Measurements from ENCODE around the gene MAPK12. TPM values are rescaled to one million over a fixed set of nuclear protein-coding genes. Genes with fewer than 3 reads are reported as not detected.
"Not testable (repeated sequence)": the region's sequence is repeated elsewhere in the genome, so short reads cannot be mapped to it uniquely, and the experiment has no call there.

Gene MAPK12
- total RNA-seq, 4 donors from 2014 or later: 1.2 to 37.1 (median 5.4) TPM

DNA sequence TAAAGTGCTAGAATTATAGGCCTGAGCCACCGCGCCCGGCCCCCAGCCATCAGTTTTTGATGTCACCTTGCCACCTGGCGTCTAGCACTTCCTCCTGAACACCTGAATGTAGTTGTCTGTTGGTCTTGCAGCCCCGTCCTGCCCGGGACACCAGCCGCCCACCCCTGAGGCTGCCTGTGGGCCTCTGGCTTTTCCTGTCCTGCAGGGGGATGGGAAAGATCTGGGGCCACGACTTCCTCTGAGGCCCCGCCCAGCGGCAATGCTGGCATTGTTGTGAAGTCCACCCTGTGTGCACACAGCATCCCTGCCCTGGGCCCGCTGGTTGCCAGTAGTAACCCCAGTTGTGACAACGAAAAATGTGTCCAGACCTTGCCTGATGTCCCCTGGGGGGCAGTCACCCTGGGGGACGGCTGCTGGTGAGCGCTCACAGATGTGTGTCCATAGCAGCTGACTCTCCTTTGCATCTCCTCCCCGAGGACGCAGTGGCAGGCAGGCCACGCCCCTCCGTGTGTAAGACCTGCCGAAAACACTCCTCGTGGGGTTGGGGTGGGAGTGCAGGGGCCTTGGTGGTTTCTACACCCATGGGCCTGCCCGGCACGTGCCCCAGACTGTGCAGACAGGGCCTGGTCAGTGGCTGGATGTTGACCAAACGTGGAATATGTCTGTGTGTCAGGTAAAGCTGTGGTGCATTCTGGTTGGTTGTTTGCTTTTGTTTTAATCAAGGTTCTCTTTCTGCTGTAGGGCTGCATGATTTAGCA lies 53.9 kb downstream of the MAPK12 start:
- Histone ChIP-seq H3K4me1 (peaks cover 0 to 10% (median under 1%) of the 10 kb centered on the region in 4 donors), H3K4me3 (no peak overlapping the region), H3K27ac (peak overlapping the region in 1 of 4 donors; percentile 19), H3K27me3 (no peaks in the 10 kb centered on the region), H3K36me3 (peaks cover 0 to 54% (median 0%) of the 10 kb centered on the region in 3 donors), H3K9me3 (no peaks in the 10 kb centered on the region)
- no peak for DNase-seq
- TF ChIP-seq POLR2A (IDR thresholded peaks at IDR 0.05): no peak
- no peak for TF ChIP-seq CTCF (IDR thresholded peaks at IDR 0.05)

- Histone ChIP-seq H3K4me1 (peaks cover 0 to 19% (median 4%) of the 10 kb centered on the region in 4 donors), H3K4me3 (no peak overlapping the region), H3K9me3 (no peaks in the 10 kb centered on the region), H3K36me3 (peaks cover 0 to 46% (median 0%) of the 10 kb centered on the region in 3 donors), H3K27me3 (no peaks in the 10 kb centered on the region), H3K27ac (no peak overlapping the region)
- no peak for DNase-seq
- TF ChIP-seq POLR2A (IDR thresholded peaks at IDR 0.05): no peak
- peak in 5 of 6 experiments; percentile 1 to 20 (median 15) for TF ChIP-seq CTCF (IDR thresholded peaks at IDR 0.05)
These were observed 54.9 kb downstream of the MAPK12 start for GRCh38 chr22:50206599-50206998.

GRCh38 chr22:50205781-50206569 lies 55.5 kb downstream of the MAPK12 start:
- no peaks in the 10 kb centered on the region for H3K9me3 ChIP-seq
- no peak for DNase-seq
- no peak overlapping the region for H3K27ac ChIP-seq
- no peak for TF ChIP-seq CTCF (IDR thresholded peaks at IDR 0.05)
- peaks cover 0 to 23% (median 4%) of the 10 kb centered on the region in 4 donors for H3K4me1 ChIP-seq
- H3K36me3 ChIP-seq: peaks cover 0 to 42% (median 0%) of the 10 kb centered on the region in 3 donors
- H3K4me3 ChIP-seq: no peak overlapping the region
- no peaks in the 10 kb centered on the region for H3K27me3 ChIP-seq

GRCh38 chr22:50204998-50205397 lies 56.5 kb downstream of the MAPK12 start:
- H3K4me1 ChIP-seq: peaks cover 0 to 27% (median 6%) of the 10 kb centered on the region in 4 donors
- DNase-seq, H3K27me3 ChIP-seq, H3K9me3 ChIP-seq, H3K27ac ChIP-seq: not testable (repeated sequence)
- H3K4me3 ChIP-seq: peak overlapping the region in 1 of 4 donors; percentile 16
- peaks cover 0 to 33% (median 0%) of the 10 kb centered on the region in 3 donors for H3K36me3 ChIP-seq

- Histone ChIP-seq H3K27ac (no peak overlapping the region), H3K4me1 (peaks cover 0 to 31% (median 8%) of the 10 kb centered on the region in 4 donors), H3K4me3 (peak overlapping the region in 1 of 4 donors; percentile 16), H3K36me3 (peaks cover 0 to 32% (median 0%) of the 10 kb centered on the region in 3 donors), H3K27me3 (no peaks in the 10 kb centered on the region), H3K9me3 (no peaks in the 10 kb centered on the region)
- TF ChIP-seq POLR2A (IDR thresholded peaks at IDR 0.05) (no peak), CTCF (IDR thresholded peaks at IDR 0.05) (no peak)
- no peak for DNase-seq
These were observed 56.9 kb downstream of the MAPK12 start for GRCh38 chr22:50204571-50204970.

DNA sequence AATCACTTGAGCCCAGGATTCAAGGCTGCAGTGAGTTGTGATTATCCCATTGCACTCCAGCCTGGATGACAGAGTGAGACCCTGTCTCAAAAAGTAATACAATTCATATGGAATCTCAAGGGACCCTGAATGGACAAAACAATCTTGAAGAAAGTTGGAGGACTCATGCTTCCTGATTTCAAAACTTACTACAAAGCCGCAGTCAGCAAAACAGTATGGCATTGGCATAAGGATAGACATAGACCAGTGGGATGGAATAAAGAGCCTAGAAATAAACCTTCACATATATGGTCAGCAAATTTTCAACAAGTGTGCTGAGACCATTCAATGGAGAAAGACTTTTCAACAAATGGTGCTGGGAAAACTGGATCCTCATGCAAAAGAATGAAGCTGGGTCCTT lies 58.2 kb downstream of the MAPK12 start:
- Histone ChIP-seq H3K9me3 (no peaks in the 10 kb centered on the region), H3K4me1 (peaks cover 0 to 27% (median 8%) of the 10 kb centered on the region in 4 donors), H3K27me3 (no peaks in the 10 kb centered on the region), H3K36me3 (peaks cover 0 to 30% (median 0%) of the 10 kb centered on the region in 3 donors), H3K27ac (no peak overlapping the region), H3K4me3 (no peak overlapping the region)
- no peak for DNase-seq
- TF ChIP-seq CTCF (IDR thresholded peaks at IDR 0.05): no peak
- TF ChIP-seq POLR2A (IDR thresholded peaks at IDR 0.05): no peak

All from Peyer's patch (tissue), 4 donors.